Lung (tissue), 12 donors: ENCODE measurements around the gene MARK4. TPM values are rescaled to one million over a fixed set of nuclear protein-coding genes. Genes with fewer than 3 reads are reported as not detected.

Experiments
- ATAC-seq: fragments of 200-7000 bp; cut with Tn5 transposase; one replicate; pipeline ENCODE4 v1.9.1; 2020; ENCODE audit warnings: moderate number of reproducible peaks; ENCODE audit not compliant: insufficient read depth, low FRiP score
- DNase-seq, 3 donors: peaks; one replicate each; pipeline ENCODE4 v3.0.0-alpha.2; 2013 to 2017
- H3K27ac ChIP-seq, 2 donors: one replicate each; pipeline ENCODE4 v1.5.1; 2013; ENCODE audit warnings: mild to moderate bottlenecking in 2 of 2, moderate library complexity in 2 of 2, control low read depth in 1 of 2, inconsistent platforms in 1 of 2, low read depth in 1 of 2, low read length in 1 of 2
- H3K27me3 ChIP-seq, 3 donors: one replicate each; pipeline ENCODE4 v1.5.1; 2013; ENCODE audit warnings: low read length in 2 of 3; ENCODE audit not compliant: control insufficient read depth in 3 of 3, insufficient read depth in 3 of 3
- H3K36me3 ChIP-seq, 4 donors: one replicate each; pipeline ENCODE4 v1.5.1; 2013; ENCODE audit warnings: low read length in 4 of 4, mild to moderate bottlenecking in 1 of 4, moderate library complexity in 1 of 4; ENCODE audit not compliant: control insufficient read depth in 4 of 4, insufficient read depth in 4 of 4
- H3K4me1 ChIP-seq, 5 donors: one replicate each; pipeline ENCODE4 v1.5.1; 2013; ENCODE audit warnings: low read length in 5 of 5, mild to moderate bottlenecking in 2 of 5, moderate library complexity in 1 of 5; ENCODE audit not compliant: control insufficient read depth in 5 of 5, insufficient read depth in 5 of 5
- H3K4me3 ChIP-seq: one replicate; pipeline ENCODE4 v1.5.1; 2013; ENCODE audit warnings: mild to moderate bottlenecking, control low read depth, moderate library complexity
- H3K9ac ChIP-seq, 2 donors: one replicate each; pipeline ENCODE4 v1.5.1; 2013; ENCODE audit warnings: low read length in 2 of 2, control low read depth in 1 of 2; ENCODE audit not compliant: insufficient read depth in 1 of 2
- H3K9me3 ChIP-seq, 4 donors: one replicate each; pipeline ENCODE4 v1.5.1; 2013; ENCODE audit warnings: low read length in 3 of 4, mild to moderate bottlenecking in 1 of 4, moderate library complexity in 1 of 4; ENCODE audit not compliant: control insufficient read depth in 4 of 4, insufficient read depth in 3 of 4
- WGBS, 2 donors: extraction: QIAGEN DNeasy Blood & Tissue Kit; methylation state at CpG; one replicate each; pipeline ENCODE4 v1.1.7; 2013; 5-methylcytosine and 5-hydroxymethylcytosine counted together
- polyA plus RNA-seq, 2 donors: library from polyadenylated mRNA; stranded (reverse); fragments of 200-250 nt; gene quantifications; one replicate each; pipeline ENCODE4 v1.2.1, GENCODE V29; 2013
- total RNA-seq, 2 donors: library from RNA; depleted of rRNA in 1 of 2; stranded (reverse); fragments of >200 nt in 1 of 2; gene quantifications; one replicate each; pipeline ENCODE4 v1.2.1, GENCODE V29; 2014 to 2021
- TF ChIP-seq, protein P1 (sequence below): IDR thresholded peaks from 2 replicates; pipeline ENCODE4 v1.5.1; 2012; ENCODE audit warnings: mild to moderate bottlenecking; ENCODE audit errors: control extremely low read depth, extremely low read depth
- donor health status: control.
- donor health status: control.
- donor health status: Bipolar disorder and iron deficiency.
- donor health status: healthy.
- donor health status: DM: yes; HTN: yes; CAD: no.

Gene MARK4
- total and polyA plus RNA-seq, 4 donors: 12.6 to 47.0 (median 20.6) TPM

DNA sequence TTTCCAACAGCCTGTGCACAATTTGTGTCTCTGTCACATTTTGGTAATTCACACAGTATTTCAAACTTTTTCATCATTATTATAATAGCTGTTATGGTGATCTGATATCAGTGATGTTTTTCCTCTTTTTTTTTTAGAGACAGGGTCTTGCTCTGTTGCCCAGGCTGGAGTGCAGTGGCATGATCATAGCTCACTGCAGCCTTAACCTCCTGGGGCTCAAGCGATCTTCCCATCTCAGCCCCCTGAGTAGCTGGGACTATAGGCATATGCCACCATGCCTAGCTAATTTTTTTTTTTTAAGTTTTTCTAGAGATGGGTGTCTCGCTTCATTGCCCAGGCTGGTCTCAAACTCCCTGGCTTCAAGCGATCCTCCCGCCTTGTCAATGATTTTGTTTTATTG is 5.8 kb downstream of the MARK4 start:
- Histone ChIP-seq H3K27ac (no peak overlapping the region), H3K4me3 (no peak overlapping the region), H3K9me3 (no peaks in the 10 kb centered on the region), H3K27me3 (no peaks in the 10 kb centered on the region), H3K9ac (no peak overlapping the region), H3K4me1 (peaks cover 0 to 20% (median 10%) of the 10 kb centered on the region in 5 donors), H3K36me3 (peaks cover 0 to 14% (median 7%) of the 10 kb centered on the region in 4 donors)
- 96 to 97% methylated on average over 4 of the region's 4 CpGs for WGBS, 2 donors
- ATAC-seq (no peak), DNase-seq (no peak)
- TF ChIP-seq, protein P1, sequence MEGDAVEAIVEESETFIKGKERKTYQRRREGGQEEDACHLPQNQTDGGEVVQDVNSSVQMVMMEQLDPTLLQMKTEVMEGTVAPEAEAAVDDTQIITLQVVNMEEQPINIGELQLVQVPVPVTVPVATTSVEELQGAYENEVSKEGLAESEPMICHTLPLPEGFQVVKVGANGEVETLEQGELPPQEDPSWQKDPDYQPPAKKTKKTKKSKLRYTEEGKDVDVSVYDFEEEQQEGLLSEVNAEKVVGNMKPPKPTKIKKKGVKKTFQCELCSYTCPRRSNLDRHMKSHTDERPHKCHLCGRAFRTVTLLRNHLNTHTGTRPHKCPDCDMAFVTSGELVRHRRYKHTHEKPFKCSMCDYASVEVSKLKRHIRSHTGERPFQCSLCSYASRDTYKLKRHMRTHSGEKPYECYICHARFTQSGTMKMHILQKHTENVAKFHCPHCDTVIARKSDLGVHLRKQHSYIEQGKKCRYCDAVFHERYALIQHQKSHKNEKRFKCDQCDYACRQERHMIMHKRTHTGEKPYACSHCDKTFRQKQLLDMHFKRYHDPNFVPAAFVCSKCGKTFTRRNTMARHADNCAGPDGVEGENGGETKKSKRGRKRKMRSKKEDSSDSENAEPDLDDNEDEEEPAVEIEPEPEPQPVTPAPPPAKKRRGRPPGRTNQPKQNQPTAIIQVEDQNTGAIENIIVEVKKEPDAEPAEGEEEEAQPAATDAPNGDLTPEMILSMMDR: no peak

DNA sequence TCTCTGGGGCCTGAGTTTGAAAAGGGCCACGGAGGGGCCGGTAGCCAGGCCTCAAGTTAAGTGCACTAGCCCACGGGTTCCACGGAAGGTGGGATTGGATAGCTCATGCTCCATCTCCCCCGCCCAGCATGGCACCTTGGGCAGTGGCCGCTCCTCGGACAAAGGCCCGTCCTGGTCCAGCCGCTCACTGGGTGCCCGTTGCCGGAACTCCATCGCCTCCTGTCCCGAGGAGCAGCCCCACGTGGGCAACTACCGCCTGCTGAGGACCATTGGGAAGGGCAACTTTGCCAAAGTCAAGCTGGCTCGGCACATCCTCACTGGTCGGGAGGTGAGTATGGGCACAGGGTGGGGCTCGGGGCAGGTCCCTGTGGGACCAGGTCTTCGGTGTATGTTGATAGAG is 7.8 kb downstream of the MARK4 start:
- Histone ChIP-seq H3K27ac (no peak overlapping the region), H3K27me3 (no peaks in the 10 kb centered on the region), H3K4me3 (no peak overlapping the region), H3K4me1 (peaks cover 0 to 5% (median 0%) of the 10 kb centered on the region in 5 donors), H3K9me3 (no peaks in the 10 kb centered on the region), H3K9ac (no peak overlapping the region), H3K36me3 (peaks cover 0 to 18% (median 7%) of the 10 kb centered on the region in 4 donors)
- ATAC-seq: no peak
- 97 to 98% methylated on average over 19 of the region's 19 CpGs for whole genome bisulfite sequencing, 2 donors
- TF ChIP-seq, protein P1: no peak
- no peak for DNase-seq

DNA sequence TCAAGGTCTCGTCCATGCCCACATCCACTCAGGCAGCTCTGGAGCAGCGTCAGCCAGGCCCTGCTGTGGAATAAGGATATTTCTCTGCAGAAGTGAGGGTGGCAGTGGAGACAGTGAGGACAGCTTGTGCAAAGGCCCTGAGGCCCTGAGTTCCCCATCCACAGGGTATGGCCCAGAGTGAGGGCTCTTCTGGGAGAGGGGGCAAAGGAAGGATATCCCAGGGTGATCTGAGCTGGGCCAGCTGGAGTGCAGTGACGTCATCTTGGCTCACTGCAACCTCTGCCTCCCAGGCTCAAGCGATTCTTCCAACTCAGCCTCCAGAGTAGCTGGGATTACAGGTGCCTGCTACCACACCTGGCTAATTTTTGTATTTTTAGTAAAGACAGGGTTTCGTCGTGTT is 11.5 kb downstream of the MARK4 start:
- DNase-seq: no peak
- Histone ChIP-seq H3K9ac (no peak overlapping the region), H3K27me3 (no peaks in the 10 kb centered on the region), H3K36me3 (peaks cover 0 to 17% (median 12%) of the 10 kb centered on the region in 4 donors), H3K4me3 (no peak overlapping the region), H3K4me1 (no peaks in the 10 kb centered on the region), H3K9me3 (no peaks in the 10 kb centered on the region), H3K27ac (no peak overlapping the region)
- TF ChIP-seq, protein P1: no peak
- 89 to 91% methylated on average over 6 of the region's 6 CpGs for WGBS, 2 donors
- ATAC-seq: no peak

DNA sequence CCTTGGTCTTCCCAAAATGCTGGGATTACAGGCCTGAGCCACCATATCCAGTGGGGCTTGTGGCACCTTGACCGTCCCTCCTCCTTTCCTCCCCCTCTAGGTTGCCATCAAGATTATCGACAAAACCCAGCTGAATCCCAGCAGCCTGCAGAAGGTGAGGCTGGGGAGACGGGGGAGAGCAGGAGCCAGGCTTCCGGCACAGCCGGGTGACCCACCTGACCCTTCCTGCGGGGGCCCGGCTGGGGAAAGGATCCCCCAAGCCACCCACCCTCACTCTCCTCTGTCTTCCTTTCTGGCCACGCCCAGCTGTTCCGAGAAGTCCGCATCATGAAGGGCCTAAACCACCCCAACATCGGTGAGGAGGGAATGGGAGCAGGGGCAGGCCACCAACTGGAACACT is 11.9 kb downstream of the MARK4 start:
- H3K27me3 ChIP-seq: no peaks in the 10 kb centered on the region
- peaks cover 0 to 18% (median 12%) of the 10 kb centered on the region in 4 donors for H3K36me3 ChIP-seq
- TF ChIP-seq, protein P1: no peak
- ATAC-seq (no peak), DNase-seq (no peak)
- H3K9me3 ChIP-seq: no peaks in the 10 kb centered on the region
- H3K4me3 ChIP-seq: no peak overlapping the region
- H3K27ac ChIP-seq: no peak overlapping the region
- no peak overlapping the region for H3K9ac ChIP-seq
- 95 to 99% methylated on average over 11 of the region's 11 CpGs for WGBS, 2 donors
- no peaks in the 10 kb centered on the region for H3K4me1 ChIP-seq
